SIG-M5 treated with dmso at 0.1 percent for 504 hours (cell line): Measurements from ENCODE around the gene TBX6.
"Not testable (repeated sequence)": the region's sequence is repeated elsewhere in the genome, so short reads cannot be mapped to it uniquely, and the experiment has no call there.

ENCODE experiments used
- DNase-seq: peaks from one replicate; lab custom pipeline; 2025; ENCODE audit not compliant: unreplicated experiment; lab: John Stamatoyannopoulos, UW

The TBX6 gene

DNA sequence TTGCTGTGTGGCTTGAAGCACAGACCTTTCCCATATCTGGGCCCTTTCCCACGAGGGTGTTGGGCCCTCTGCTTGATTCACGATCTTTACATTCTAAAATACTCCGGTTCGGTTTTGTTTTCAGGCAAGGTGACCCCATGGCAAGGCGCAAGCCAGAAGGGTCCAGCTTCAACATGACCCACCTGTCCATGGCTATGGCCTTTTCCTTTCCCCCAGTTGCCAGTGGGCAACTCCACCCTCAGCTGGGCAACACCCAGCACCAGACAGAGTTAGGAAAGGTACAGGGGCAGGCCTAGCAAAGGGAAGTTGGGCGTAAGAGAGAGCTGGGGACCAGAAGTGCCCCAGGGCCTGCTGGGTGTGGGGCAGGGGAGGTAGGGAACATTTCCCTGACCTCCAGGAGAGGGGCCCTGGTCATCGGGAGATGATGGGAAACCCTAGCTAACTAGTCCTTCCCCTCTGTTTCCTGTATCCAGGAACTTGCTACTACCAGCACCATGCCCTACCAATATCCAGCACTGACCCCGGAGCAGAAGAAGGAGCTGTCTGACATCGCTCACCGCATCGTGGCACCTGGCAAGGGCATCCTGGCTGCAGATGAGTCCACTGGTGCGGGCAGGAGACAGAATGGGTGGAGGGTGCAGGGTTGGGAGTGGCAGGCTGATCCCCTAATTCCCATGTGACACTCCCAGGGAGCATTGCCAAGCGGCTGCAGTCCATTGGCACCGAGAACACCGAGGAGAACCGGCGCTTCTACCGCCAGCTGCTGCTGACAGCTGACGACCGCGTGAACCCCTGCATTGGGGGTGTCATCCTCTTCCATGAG lies 24.8 kb downstream of the TBX6 start:
- no peak for DNase-seq

- DNase-seq = peak; percentile 53
These were observed 25.6 kb downstream of the TBX6 start for GRCh38 chr16:30065943-30066760.

GRCh38 chr16:30065102-30065942 lies 26.4 kb downstream of the TBX6 start, which contains the start of gene ALDOA:
Gene ALDOA, plus strand, starts transcription at chr16:30065760. Its CDS starts 1,138 bp downstream, at chr16:30066898.
- DNase-seq = peak; percentile 97

- DNase-seq = no peak
These were observed 27.0 kb downstream of the TBX6 start for GRCh38 chr16:30064729-30065101.

DNA sequence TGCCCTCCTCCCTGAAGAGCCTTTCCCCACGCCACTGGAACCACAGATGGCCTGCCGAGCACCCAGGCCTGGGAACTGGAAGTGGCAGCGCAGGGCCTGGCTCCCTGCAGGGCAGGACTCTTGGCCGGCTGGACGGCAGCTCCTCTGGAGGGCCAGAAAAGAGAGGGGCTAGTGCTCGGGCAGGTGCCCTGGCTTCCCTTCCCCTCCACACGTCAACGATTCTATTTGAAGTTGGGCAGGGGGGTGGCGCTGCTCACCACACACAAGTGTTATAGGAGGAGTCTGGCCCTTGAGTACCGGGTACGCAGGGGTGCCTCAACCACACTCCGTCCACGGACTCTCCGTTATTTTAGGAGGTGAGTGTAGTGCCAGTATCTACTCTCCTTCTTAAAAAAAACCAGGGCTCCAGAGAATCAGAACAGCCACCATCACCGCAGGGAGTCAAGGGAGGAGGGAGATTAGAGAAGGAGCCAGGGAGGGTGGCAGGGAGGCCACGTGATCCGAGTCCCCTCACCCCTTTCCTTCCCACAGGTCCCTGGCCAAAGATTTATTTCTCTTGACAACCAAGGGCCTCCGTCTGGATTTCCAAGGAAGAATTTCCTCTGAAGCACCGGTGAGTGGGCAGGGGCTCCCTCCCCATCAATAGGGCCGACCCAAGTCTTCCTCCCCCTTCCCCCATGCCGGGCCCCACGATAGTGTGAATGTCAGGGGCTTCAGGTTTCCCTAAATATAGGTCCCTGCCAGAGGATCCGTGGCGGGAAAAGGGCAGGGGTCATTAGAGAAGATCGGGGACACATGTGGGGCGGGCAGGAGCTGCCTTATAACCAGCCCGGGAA lies 27.6 kb downstream of the TBX6 start:
- peak; percentile 79 for DNase-seq

- DNase-seq = no peak
These were observed 28.3 kb downstream of the TBX6 start for GRCh38 chr16:30063278-30063892.

DNA sequence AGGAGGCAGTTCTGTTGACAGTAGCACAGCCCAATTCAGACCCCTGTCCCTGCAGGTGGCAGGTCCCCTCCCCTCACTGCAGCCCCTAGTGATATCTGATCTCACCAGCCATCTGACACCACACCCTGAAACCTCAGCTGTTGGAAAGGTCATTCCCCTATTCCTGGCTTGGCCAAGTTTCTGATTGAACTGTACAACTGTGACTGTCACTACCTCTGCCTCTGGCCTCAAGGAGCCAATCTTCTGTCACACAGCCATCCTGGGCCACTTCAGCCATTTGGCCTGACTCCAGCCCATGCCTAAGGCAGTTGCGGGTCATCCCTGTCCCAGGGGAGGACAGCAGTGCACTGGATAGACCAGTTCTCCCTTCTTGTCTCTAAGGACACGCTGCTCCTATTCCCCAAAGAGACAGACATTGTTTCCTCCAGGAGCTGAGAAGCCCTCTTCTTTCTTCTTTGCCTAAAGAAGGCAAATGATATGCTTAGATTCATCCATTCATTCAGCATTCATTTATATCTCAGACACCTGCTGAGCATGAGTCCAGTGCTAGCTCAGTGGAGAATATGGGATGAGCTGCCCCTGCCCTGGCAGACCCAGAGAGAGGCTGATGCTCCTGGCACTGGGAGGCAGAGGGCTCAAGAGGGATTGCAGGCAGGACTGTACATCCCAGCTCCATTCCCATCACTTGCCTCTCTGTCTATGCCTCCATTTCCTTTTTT lies 30.7 kb downstream of the TBX6 start:
- no peak for DNase-seq

GRCh38 chr16:30060346-30060745 lies 31.4 kb downstream of the TBX6 start:
- no peak for DNase-seq

DNA sequence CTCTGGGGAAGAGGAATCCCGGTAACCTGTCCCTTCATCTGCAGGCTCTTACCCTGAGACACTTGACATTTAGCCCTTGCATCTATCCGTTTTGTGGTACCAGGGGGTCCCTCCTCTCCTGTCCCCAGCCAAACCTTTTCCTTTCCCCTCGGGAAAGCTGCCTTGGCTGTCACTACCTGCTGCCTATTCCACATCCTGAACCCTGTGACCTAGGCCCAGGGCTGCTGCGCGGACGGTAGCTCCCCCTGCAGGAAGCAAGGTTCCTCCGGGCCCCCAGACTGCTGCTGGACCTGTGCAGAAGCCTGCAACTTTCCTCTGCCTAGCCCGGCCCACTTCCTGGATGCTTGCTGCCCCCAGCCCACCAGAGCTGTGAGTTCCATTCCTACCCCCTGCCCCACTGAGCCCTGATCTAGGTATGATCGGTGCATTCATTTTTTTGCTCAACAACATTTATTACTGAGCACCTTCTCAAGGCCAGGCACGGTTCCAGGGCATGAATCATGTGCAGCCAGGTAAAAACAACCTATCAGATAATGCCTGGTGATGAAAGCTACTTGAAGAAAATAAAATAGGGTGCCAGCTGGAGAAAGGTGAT lies 36.7 kb downstream of the TBX6 start:
- DNase-seq = peak; percentile 31

- no peak for DNase-seq
These were observed 37.3 kb downstream of the TBX6 start for GRCh38 chr16:30054451-30054850.

DNA sequence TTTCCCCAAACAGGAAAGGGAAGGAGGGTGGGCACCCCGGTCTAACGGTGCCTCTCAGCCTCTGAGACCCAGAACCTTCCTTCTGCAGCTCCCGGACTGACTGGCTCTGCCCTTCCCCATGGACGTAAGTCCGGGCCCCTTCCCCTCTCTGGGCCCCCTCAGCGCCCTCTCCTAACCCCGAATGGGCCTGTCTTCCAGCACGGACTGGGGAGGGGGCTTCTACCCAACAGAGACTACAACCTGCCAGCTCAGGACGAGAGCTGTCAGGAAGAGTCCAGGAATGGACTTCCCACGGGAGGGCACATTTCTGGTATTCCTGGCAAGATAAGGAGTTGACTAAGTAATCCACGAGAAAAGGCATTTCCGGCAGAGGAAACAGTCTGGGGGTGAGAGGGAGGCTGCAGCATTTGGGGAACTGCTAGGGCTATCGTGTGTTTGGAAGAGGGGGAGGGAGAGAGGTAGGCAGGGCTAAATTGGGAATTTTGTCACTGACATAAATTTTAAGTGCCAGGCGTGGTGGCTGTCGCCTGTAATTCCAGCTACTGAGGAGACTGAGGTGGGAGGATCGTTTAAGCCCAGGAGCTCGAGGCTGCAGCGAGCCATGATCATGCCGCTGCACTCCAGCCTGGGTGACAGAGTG lies 38.2 kb downstream of the TBX6 start:
- DNase-seq = no peak

- peak; percentile 91 for DNase-seq
These were observed 38.9 kb downstream of the TBX6 start for GRCh38 chr16:30052671-30053372.

DNA sequence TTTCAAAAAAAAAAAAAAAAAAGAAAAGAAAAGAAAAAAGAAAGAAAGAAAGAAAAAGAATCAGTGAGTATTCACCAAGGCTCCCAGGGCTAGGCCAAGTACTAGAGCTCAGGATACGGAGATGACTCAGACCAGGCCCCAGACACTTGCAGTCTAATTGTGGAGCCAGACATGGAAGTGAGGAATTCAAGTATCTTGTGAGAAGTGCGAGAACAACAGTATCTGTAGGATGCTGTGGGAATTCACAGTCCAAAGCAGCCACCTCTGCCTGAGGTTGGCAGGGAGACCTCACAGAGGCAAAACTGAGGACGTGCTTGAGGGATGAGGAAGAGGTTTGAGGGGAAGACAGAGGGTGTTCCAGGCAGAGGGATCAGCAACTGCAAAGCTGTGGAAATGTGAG lies 40.2 kb downstream of the TBX6 start:
- no peak for DNase-seq

DNA sequence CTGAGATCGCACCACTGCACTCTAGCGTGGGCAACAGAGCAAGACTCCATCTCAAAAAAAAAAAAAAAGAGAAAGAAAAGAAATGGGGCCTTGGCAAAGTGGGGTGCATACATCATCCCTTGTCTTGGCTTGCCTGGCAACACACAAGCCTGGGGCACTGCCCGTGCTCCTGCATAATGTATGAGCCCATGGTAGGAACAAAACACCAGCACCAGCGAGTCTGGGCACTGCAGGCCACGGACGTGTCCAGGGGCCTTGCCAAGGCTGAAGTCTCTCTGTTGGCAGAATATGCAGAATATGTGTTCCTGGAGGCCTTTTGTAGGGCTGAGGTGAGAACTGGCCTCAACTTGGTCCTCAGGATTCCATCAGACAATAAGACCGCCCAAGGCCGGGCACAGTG lies 41.9 kb downstream of the TBX6 start:
- DNase-seq = no peak

- DNase-seq = no peak
These were observed 45.1 kb downstream of the TBX6 start for GRCh38 chr16:30046588-30046987.

GRCh38 chr16:30046178-30046577 lies 45.5 kb downstream of the TBX6 start:
- no peak for DNase-seq

DNA sequence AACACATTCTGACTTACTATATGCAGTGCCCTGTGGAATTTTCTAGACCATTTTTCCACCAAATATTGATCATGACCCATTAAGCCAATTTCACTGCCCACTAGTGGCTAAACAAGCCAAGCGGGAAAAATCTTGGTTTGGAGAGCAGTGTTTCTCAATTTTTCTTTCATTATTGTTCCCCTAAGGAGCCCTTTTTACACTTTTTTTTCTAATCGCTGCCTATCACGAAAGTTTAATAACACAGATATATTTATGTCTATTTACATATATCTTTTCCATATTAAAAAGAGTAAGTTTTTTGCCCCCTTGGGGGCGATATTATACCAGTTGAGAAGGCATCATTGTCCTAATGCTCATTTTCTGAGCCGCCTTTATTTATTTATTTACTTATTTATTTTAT lies 49.9 kb downstream of the TBX6 start:
- DNase-seq = no peak

- not testable (repeated sequence) for DNase-seq
These were observed 51.0 kb downstream of the TBX6 start for GRCh38 chr16:30040690-30041089.
